H9 (cell line): Measurements from ENCODE around the gene COL27A1. TPM values are rescaled to one million over a fixed set of nuclear protein-coding genes. Genes with fewer than 3 reads are reported as not detected.

Experiments
- DNase-seq: peaks from one replicate; pipeline ENCODE4 v3.0.0-alpha.2; 2017
- H2AFZ ChIP-seq: one replicate; pipeline ENCODE4 v1.6.1; 2013; ENCODE audit warnings: mild to moderate bottlenecking, low read length, control low read depth, moderate library complexity
- H2AK5ac ChIP-seq: 2 replicates; pipeline ENCODE4 v1.6.1; 2013; ENCODE audit warnings: low read length, control low read depth, mixed read lengths; ENCODE audit not compliant: insufficient read length
- H2BK120ac ChIP-seq: one replicate; pipeline ENCODE4 v1.6.1; 2013; ENCODE audit warnings: low read depth, mild to moderate bottlenecking, low read length, control low read depth, inconsistent platforms; ENCODE audit not compliant: poor library complexity, severe bottlenecking
- H2BK12ac ChIP-seq: 2 replicates; pipeline ENCODE4 v1.6.1; 2013; ENCODE audit warnings: low read length, control low read depth, mixed read lengths, low read depth; ENCODE audit not compliant: insufficient read length
- H2BK15ac ChIP-seq: 2 replicates; pipeline ENCODE4 v1.6.1; 2013; ENCODE audit warnings: low read depth, low read length, control low read depth
- H2BK20ac ChIP-seq: one replicate; pipeline ENCODE4 v1.6.1; 2013; ENCODE audit warnings: low read depth, mild to moderate bottlenecking, low read length, control low read depth, inconsistent platforms; ENCODE audit not compliant: poor library complexity, severe bottlenecking
- H2BK5ac ChIP-seq: 2 replicates; pipeline ENCODE4 v1.6.1; 2013; ENCODE audit warnings: low read length, control low read depth, mixed read lengths; ENCODE audit not compliant: insufficient read length
- H3K14ac ChIP-seq: 2 replicates; pipeline ENCODE4 v1.6.1; 2013; ENCODE audit warnings: low read length, control low read depth; ENCODE audit not compliant: insufficient read depth
- H3K18ac ChIP-seq: 2 replicates; pipeline ENCODE4 v1.6.1; 2013; ENCODE audit warnings: low read depth, mild to moderate bottlenecking, mixed read lengths, low read length, control low read depth; ENCODE audit not compliant: insufficient read length
- H3K23ac ChIP-seq: 2 replicates; pipeline ENCODE4 v1.6.1; 2013; ENCODE audit warnings: low read length, control low read depth, mixed read lengths, low read depth; ENCODE audit not compliant: insufficient read length
- H3K23me2 ChIP-seq: 2 replicates; pipeline ENCODE4 v1.6.1; 2013; ENCODE audit warnings: low read depth, mild to moderate bottlenecking, mixed read lengths, low read length, control low read depth; ENCODE audit not compliant: insufficient read length, poor library complexity, severe bottlenecking
- H3K27ac ChIP-seq: 2 replicates; pipeline ENCODE4 v1.5.1; 2013; ENCODE audit warnings: low read length, control low read depth, mixed read lengths, low read depth; ENCODE audit not compliant: insufficient read length
- H3K27me3 ChIP-seq: 2 replicates; pipeline ENCODE4 v1.6.1; 2013; ENCODE audit warnings: low read length, control low read depth, inconsistent platforms; ENCODE audit not compliant: insufficient read depth
- H3K4ac ChIP-seq: 2 replicates; pipeline ENCODE4 v1.6.1; 2013; ENCODE audit warnings: low read depth, mild to moderate bottlenecking, control low read depth, inconsistent platforms, low read length, moderate library complexity
- H3K4me1 ChIP-seq: 2 replicates; pipeline ENCODE4 v1.6.1; 2013; ENCODE audit warnings: low read length, control low read depth, inconsistent platforms; ENCODE audit not compliant: insufficient read depth
- H3K4me2 ChIP-seq: 2 replicates; pipeline ENCODE4 v1.6.1; 2013; ENCODE audit warnings: low read length, control low read depth, mixed read lengths; ENCODE audit not compliant: insufficient read length, insufficient read depth
- H3K56ac ChIP-seq: 2 replicates; pipeline ENCODE4 v1.6.1; 2013; ENCODE audit warnings: low read depth, mild to moderate bottlenecking, mixed read lengths, low read length, control low read depth; ENCODE audit not compliant: insufficient read length
- H3K79me1 ChIP-seq: 2 replicates; pipeline ENCODE4 v1.6.1; 2013; ENCODE audit warnings: low read depth, mild to moderate bottlenecking, moderate library complexity, low read length, control low read depth, inconsistent platforms; ENCODE audit not compliant: insufficient read depth, poor library complexity, severe bottlenecking
- H3K79me2 ChIP-seq: 2 replicates; pipeline ENCODE4 v1.6.1; 2013; ENCODE audit warnings: low read length, control low read depth, inconsistent platforms; ENCODE audit not compliant: insufficient read depth
- H3K9ac ChIP-seq: 2 replicates; pipeline ENCODE4 v1.6.1; 2013; ENCODE audit warnings: low read length, control low read depth, mixed read lengths; ENCODE audit not compliant: insufficient read length; ENCODE audit errors: extremely low read depth
- H3K9me3 ChIP-seq: one replicate; pipeline ENCODE4 v1.6.1; 2013; ENCODE audit warnings: low read depth, low read length, inconsistent platforms; ENCODE audit not compliant: control insufficient read depth
- H3T11ph ChIP-seq: one replicate; pipeline ENCODE4 v1.6.1; 2013; ENCODE audit warnings: mild to moderate bottlenecking, low read length, control low read depth, inconsistent platforms
- H4K20me1 ChIP-seq: one replicate; pipeline ENCODE4 v1.6.1; 2013; ENCODE audit not compliant: control insufficient read depth, insufficient read length, insufficient read depth
- H4K5ac ChIP-seq: 2 replicates; pipeline ENCODE4 v1.6.1; 2013; ENCODE audit warnings: low read depth, mild to moderate bottlenecking, mixed read lengths, low read length, control low read depth; ENCODE audit not compliant: insufficient read length
- H4K8ac ChIP-seq: replicated peaks from 2 replicates; pipeline ENCODE4 v1.6.1; 2013; ENCODE audit warnings: low read length, control low read depth, mixed read lengths, low read depth; ENCODE audit not compliant: insufficient read length
- H4K91ac ChIP-seq: 2 replicates; pipeline ENCODE4 v1.6.1; 2013; ENCODE audit warnings: low read depth, mild to moderate bottlenecking, moderate library complexity, mixed read lengths, low read length, control low read depth; ENCODE audit not compliant: insufficient read length
- H3K27ac Mint-ChIP-seq, 3 experiments: 2 replicates in 2 of 3; 3 replicates in 1 of 3; pipeline ENCODE4 v1.8.0; 2020 to 2021; ENCODE audit warnings: mixed read lengths in 3 of 3, mild to moderate bottlenecking in 1 of 3, moderate library complexity in 1 of 3
- H3K27me3 Mint-ChIP-seq: 2 replicates; pipeline ENCODE4 v1.8.0; 2021; ENCODE audit warnings: low read depth, mild to moderate bottlenecking, moderate library complexity, mixed read lengths
- H3K36me3 Mint-ChIP-seq, 3 experiments: 2 replicates in 2 of 3; 3 replicates in 1 of 3; pipeline ENCODE4 v1.8.0; 2020 to 2021; ENCODE audit warnings: low read depth in 3 of 3, mixed read lengths in 3 of 3; ENCODE audit not compliant: insufficient read depth in 1 of 3
- H3K4me1 Mint-ChIP-seq, 2 experiments: 2 replicates each; pipeline ENCODE4 v1.8.0; 2020; ENCODE audit warnings: mixed read lengths in 2 of 2
- H3K4me3 Mint-ChIP-seq, 2 experiments: 2 replicates in 1 of 2; 3 replicates in 1 of 2; pipeline ENCODE4 v1.8.0; 2020 to 2021; ENCODE audit warnings: mild to moderate bottlenecking in 2 of 2, mixed read lengths in 2 of 2, moderate library complexity in 1 of 2
- H3K9me3 Mint-ChIP-seq, 2 experiments: 2 replicates in 1 of 2; 3 replicates in 1 of 2; pipeline ENCODE4 v1.8.0; 2020; ENCODE audit warnings: mild to moderate bottlenecking in 2 of 2, mixed read lengths in 2 of 2, moderate library complexity in 1 of 2
- WGBS: extraction: QIAGEN DNeasy Blood & Tissue Kit; methylation state at CpG from one replicate; pipeline ENCODE4 v1.1.7; 2013; ENCODE audit warnings: missing lambda C conversion rate, low lambda C conversion rate, mixed read lengths; ENCODE audit not compliant: insufficient read length; ENCODE audit errors: extremely low coverage; 5-methylcytosine and 5-hydroxymethylcytosine counted together
- total RNA-seq: library from RNA; stranded (reverse); gene quantifications from 2 replicates; pipeline ENCODE4 v1.2.1, GENCODE V29; 2021
- TF ChIP-seq, protein P1 (sequence below): fragments of 200-600 bp; sonication (generic); conservative IDR thresholded peaks from 3 replicates; pipeline ENCODE4 v1.8.0; 2021; ENCODE audit warnings: antibody characterized with exemption, mild to moderate bottlenecking

The COL27A1 gene
- total RNA-seq, 1 experiment from 2014 or later, result 17.9 TPM

DNA sequence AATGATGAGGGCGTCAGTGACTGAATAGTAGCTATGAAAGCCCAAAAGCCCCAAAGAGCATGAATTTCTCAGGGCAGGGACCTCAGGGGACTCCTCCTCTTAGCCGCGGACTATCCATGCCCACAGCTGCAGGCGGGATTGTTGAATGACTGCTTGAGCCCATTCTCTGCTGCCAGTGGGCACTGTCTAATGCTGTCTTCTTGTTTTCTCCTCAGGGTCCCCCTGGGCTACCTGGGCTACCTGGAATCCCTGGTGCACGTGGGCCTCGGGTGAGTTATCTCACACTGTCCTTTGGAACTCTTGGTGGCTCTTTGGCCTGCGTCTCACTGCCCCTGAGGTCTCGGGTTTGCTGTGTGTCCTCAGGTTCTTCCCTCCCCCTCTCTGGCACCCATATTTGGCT, 22.7 kb downstream of the COL27A1 start:
- H2BK20ac ChIP-seq, result no peak overlapping the region
- H2BK120ac ChIP-seq, result no peak overlapping the region
- no peaks in the 10 kb centered on the region for H3K79me2 ChIP-seq
- no CpG with 5 or more reads among the region's 8 CpGs for WGBS
- no peak overlapping the region for H4K91ac ChIP-seq
- H3K56ac ChIP-seq, result no peak overlapping the region
- H3K4me1 ChIP-seq, result no peaks in the 10 kb centered on the region
- no peak overlapping the region for H2BK15ac ChIP-seq
- no peaks in the 10 kb centered on the region for H3K9me3 ChIP-seq
- H3T11ph ChIP-seq, result no peak overlapping the region
- H3K14ac ChIP-seq, result no peak overlapping the region
- no peak overlapping the region for H3K23ac ChIP-seq
- H3K23me2 ChIP-seq, result no peaks in the 10 kb centered on the region
- H4K8ac ChIP-seq, result no peak overlapping the region
- H3K27me3 ChIP-seq, result no peaks in the 10 kb centered on the region
- H4K20me1 ChIP-seq, result no peaks in the 10 kb centered on the region
- Mint-ChIP-seq H3K9me3 (no peaks in the 10 kb centered on the region), H3K4me3 (no peak overlapping the region), H3K4me1 (peaks cover 8 to 18% of the 10 kb centered on the region in 2 experiments), H3K27me3 (no peaks in the 10 kb centered on the region; the same call in none of the 2 replicates), H3K27ac (no peak overlapping the region), H3K36me3 (peaks cover 0 to 6% (median 0%) of the 10 kb centered on the region in 3 experiments; a peak in 1 of 7 replicates)
- H2AK5ac ChIP-seq, result no peak overlapping the region
- H3K79me1 ChIP-seq, result no peaks in the 10 kb centered on the region
- TF ChIP-seq, protein P1, sequence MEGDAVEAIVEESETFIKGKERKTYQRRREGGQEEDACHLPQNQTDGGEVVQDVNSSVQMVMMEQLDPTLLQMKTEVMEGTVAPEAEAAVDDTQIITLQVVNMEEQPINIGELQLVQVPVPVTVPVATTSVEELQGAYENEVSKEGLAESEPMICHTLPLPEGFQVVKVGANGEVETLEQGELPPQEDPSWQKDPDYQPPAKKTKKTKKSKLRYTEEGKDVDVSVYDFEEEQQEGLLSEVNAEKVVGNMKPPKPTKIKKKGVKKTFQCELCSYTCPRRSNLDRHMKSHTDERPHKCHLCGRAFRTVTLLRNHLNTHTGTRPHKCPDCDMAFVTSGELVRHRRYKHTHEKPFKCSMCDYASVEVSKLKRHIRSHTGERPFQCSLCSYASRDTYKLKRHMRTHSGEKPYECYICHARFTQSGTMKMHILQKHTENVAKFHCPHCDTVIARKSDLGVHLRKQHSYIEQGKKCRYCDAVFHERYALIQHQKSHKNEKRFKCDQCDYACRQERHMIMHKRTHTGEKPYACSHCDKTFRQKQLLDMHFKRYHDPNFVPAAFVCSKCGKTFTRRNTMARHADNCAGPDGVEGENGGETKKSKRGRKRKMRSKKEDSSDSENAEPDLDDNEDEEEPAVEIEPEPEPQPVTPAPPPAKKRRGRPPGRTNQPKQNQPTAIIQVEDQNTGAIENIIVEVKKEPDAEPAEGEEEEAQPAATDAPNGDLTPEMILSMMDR, result no peak
- H2AFZ ChIP-seq, result no peak overlapping the region
- no peak overlapping the region for H3K4me2 ChIP-seq
- no peak overlapping the region for H3K4ac ChIP-seq
- no peak overlapping the region for H3K9ac ChIP-seq
- H4K5ac ChIP-seq, result no peak overlapping the region
- H3K27ac ChIP-seq, result no peak overlapping the region
- DNase-seq, result no peak
- no peak overlapping the region for H3K18ac ChIP-seq
- H2BK12ac ChIP-seq, result no peak overlapping the region
- H2BK5ac ChIP-seq, result no peak overlapping the region
